Raji (cell line): ENCODE results near the gene MKRN2OS.

ENCODE experiments used
- POLR2A ChIP-seq: IDR thresholded peaks from 2 replicates; pipeline ENCODE4 v1.6.1; 2011; ENCODE audit warnings: low read depth, low read length, control low read depth; ENCODE audit not compliant: insufficient read depth

MKRN2OS gene

GRCh38 chr3:12571986-12572385 lies 26.7 kb upstream of the MKRN2OS start:
- no peak for TF ChIP-seq POLR2A

GRCh38 chr3:12569836-12570235 lies 24.5 kb upstream of the MKRN2OS start:
- no peak for TF ChIP-seq POLR2A

GRCh38 chr3:12568747-12569146 lies 23.4 kb upstream of the MKRN2OS start:
- TF ChIP-seq POLR2A = no peak

- no peak for TF ChIP-seq POLR2A
These were observed 21.7 kb upstream of the MKRN2OS start for GRCh38 chr3:12566976-12567375.

DNA sequence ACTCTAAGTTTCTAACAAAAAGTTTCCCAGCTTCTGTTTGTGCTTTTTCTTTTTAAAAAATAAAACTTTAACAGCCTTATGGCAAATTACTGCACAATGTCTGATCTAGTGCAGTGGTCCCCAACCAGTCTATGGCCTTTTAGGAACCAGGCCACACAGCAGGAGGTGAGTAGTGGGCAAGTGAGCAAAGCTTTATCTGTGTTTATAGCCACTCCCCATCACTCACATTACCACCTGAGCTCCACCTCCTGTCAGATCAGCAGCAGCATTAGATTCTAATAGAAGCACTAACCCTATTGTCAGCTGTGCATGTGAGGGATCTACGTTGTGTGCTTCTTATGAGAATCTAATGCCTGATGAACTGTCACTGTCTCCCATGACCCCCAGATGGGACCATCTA lies 17.2 kb upstream of the MKRN2OS start:
- TF ChIP-seq POLR2A = no peak

DNA sequence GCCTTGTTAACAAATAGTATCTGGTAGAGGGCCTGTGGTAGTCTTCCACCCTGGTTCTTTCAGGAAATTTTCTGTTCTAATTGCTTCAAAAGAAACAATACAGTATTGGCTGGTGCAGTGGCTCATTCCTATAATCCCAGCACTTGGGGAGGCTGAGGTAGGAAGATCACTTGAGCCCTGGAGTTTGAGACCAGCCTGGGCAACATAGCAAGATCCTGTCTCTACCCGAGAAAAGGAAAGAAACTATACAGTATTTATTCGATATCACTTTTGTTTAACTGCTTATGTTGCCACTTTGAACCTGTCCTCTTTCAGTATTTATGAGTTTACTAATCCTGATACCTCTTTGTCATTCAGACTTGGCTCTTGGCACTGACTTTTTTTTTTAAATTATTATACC lies 16.1 kb upstream of the MKRN2OS start:
- no peak for TF ChIP-seq POLR2A

GRCh38 chr3:12560505-12561190 lies 15.3 kb upstream of the MKRN2OS start:
- TF ChIP-seq POLR2A = no peak

- no peak for TF ChIP-seq POLR2A
These were observed 14.2 kb upstream of the MKRN2OS start for GRCh38 chr3:12559520-12559919.

DNA sequence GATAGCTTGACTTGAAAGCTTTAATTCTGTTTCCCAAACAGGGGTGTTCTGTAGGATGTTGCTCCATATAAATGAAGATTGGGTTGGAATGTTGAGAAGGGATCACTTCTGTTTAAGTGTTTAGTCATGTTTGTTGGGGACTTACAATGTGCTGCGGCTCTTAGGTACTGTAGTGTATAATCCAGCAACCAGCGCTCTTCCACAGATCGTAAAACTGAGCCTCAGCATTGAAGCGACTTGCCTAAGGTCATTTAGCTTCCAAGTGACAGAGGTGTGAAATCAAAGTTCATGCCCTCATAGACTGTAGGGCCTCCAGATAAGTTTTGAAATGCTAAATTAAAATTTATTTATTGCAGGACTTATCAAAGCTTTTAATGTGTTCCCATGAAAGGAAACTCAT lies 13.4 kb upstream of the MKRN2OS start:
- no peak for TF ChIP-seq POLR2A

DNA sequence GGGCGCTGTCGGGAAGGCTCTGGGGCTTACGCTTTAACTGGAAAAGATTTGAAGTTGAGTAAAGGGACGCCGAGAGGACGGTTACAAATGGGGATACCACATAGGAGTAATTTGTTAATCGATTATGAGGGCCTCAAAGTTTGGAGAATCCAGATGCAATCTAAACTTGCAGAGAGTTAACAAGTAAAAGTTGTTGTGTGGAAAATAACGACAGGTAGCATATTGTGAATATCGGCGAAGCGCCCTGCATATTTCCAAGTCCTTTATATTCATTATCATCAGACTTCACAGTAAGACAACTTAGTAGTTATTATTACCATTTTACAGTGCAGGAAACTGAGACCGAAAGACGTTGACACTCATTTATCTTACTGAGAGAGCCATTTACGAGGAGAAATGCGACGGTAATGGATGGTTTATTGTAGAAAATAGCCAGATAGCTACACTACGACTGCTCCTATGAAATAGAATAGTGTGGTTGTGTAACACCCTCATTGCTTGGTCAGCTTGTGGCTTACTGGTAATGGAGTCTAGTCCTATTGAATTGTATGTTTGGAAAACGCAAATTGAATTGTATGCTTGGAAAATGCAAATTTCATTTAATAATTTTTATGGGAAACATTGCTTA lies 12.3 kb upstream of the MKRN2OS start:
- no peak for TF ChIP-seq POLR2A

DNA sequence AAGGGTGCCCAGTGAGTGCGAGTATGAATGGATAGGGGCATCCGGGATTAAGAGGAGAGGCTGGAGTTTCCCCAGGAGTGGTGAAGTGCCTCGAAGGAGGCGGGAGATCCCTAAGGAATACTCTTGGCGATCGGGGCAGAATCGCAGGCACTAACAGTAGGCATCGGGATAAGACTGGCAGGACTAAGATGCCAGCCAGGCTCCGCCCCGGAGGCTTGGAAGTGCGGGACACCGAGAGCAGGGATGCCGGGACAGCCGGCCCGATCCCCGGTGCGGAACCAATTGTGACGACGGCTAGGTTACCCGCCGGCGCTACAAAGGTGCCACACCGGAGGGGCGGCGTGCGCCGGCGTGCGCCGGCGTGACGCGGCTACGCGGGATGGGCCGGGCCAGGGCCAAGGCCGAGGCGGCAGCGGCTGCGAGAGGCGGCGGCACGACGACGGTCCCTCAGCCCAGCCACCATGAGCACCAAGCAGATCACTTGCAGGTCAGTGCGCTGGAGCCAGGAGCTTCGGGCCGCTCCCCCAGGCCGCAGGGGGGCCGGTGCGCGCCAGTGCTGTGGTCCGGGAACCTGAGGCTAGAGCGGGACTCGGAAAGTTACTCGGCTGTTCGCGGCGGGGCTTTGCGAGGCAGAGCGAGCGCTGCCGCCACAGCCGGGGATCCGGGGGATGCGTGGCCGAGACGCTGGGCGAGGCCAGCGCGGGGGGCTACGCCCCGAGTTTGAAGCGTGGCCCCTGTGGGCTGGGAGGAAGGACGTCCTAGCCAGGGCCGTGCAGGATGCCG lies 11.6 kb upstream of the MKRN2OS start, which contains the start of gene MKRN2:
Gene MKRN2 (plus strand): TSS at position 398 of the 783 bp plus-strand sequence. CDS start 64 bp downstream, at position 462.
- peak; percentile 100 for TF ChIP-seq POLR2A

- TF ChIP-seq POLR2A = no peak
These were observed 11.0 kb upstream of the MKRN2OS start for GRCh38 chr3:12556314-12556689.

DNA sequence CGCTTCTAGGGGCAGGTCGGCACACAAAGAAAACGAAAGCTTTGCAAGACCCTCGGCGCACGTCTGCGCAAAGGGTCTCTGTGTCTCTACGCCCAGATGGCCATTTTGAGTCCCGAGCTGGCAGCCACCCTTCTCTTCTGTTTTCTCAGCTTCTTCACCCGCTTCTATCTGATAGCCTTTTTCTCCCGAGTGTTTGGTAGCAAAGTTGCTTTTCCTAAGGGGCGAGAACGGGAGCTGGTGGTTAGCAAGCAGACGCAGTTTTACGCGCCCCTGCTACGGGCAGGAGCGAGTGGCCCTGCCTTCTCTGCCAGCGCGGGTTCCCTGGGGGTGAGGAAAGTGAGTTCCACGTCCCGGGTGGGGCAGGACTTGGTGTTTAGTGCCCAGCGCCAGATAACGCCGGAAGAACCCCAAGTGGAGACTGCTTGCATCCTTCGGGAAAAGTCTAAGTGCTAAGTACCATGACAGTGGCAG lies 8.7 kb upstream of the MKRN2OS start:
- TF ChIP-seq POLR2A = no peak

GRCh38 chr3:12549971-12550760 lies 4.9 kb upstream of the MKRN2OS start:
- TF ChIP-seq POLR2A = no peak
